Measurements from ENCODE around the gene SPIN1.
"Not testable (repeated sequence)": the region's sequence is repeated elsewhere in the genome, so short reads cannot be mapped to it uniquely, and the experiment has no call there.

The SPIN1 gene

GRCh38 chr9:88388203-88388885, at the start of gene SPIN1:
SPIN1 (plus strand) TSS chr9:88388444; CDS start chr9:88426540, 38,096 bp downstream.
- DNase-seq (ENCODE audit: low read depth in 2 of 3, low spot score in 1 of 3): peak; percentile 66 to 79 (median 72)

- DNase-seq (ENCODE audit: low read depth in 2 of 3, low spot score in 1 of 3): no peak
These were observed 48.9 kb upstream of the SPIN1 start for GRCh38 chr9:88339317-88339716.

GRCh38 chr9:88342246-88342645, 46.0 kb upstream of the SPIN1 start:
- DNase-seq (ENCODE audit: low read depth in 2 of 3, low spot score in 1 of 3): no peak

- no peak for DNase-seq (ENCODE audit: low read depth in 2 of 3, low spot score in 1 of 3)
These were observed 44.2 kb upstream of the SPIN1 start for GRCh38 chr9:88344013-88344412.

- DNase-seq (ENCODE audit: low read depth in 2 of 3, low spot score in 1 of 3): not testable (repeated sequence)
These were observed 37.9 kb upstream of the SPIN1 start for GRCh38 chr9:88350354-88350753.

GRCh38 chr9:88355166-88355565, 33.1 kb upstream of the SPIN1 start:
- DNase-seq (ENCODE audit: low read depth in 2 of 3, low spot score in 1 of 3): peak in 1 of 3 donors; percentile 3

GRCh38 chr9:88357250-88357649, 31.0 kb upstream of the SPIN1 start:
- DNase-seq (ENCODE audit: low read depth in 2 of 3, low spot score in 1 of 3): not testable (repeated sequence)

- DNase-seq (ENCODE audit: low read depth in 2 of 3, low spot score in 1 of 3): no peak
These were observed 29.5 kb upstream of the SPIN1 start for GRCh38 chr9:88358723-88359122.

GRCh38 chr9:88359974-88360373, 28.3 kb upstream of the SPIN1 start:
- no peak for DNase-seq (ENCODE audit: low read depth in 2 of 3, low spot score in 1 of 3)

- DNase-seq (ENCODE audit: low read depth in 2 of 3, low spot score in 1 of 3): no peak
These were observed 25.6 kb upstream of the SPIN1 start for GRCh38 chr9:88362681-88363080.

GRCh38 chr9:88363661-88364060, 24.6 kb upstream of the SPIN1 start:
- no peak for DNase-seq (ENCODE audit: low read depth in 2 of 3, low spot score in 1 of 3)

GRCh38 chr9:88364706-88365105, 23.5 kb upstream of the SPIN1 start:
- no peak for DNase-seq (ENCODE audit: low read depth in 2 of 3, low spot score in 1 of 3)

GRCh38 chr9:88370346-88370745, 17.9 kb upstream of the SPIN1 start:
- DNase-seq (ENCODE audit: low read depth in 2 of 3, low spot score in 1 of 3): no peak

GRCh38 chr9:88372103-88372654, 16.1 kb upstream of the SPIN1 start:
- no peak for DNase-seq (ENCODE audit: low read depth in 2 of 3, low spot score in 1 of 3)

GRCh38 chr9:88373045-88373444, 15.2 kb upstream of the SPIN1 start:
- no peak for DNase-seq (ENCODE audit: low read depth in 2 of 3, low spot score in 1 of 3)

- no peak for DNase-seq (ENCODE audit: low read depth in 2 of 3, low spot score in 1 of 3)
These were observed 9.9 kb upstream of the SPIN1 start for GRCh38 chr9:88378317-88378716.

- no peak for DNase-seq (ENCODE audit: low read depth in 2 of 3, low spot score in 1 of 3)
These were observed 8.9 kb upstream of the SPIN1 start for GRCh38 chr9:88379352-88379751.

- no peak for DNase-seq (ENCODE audit: low read depth in 2 of 3, low spot score in 1 of 3)
These were observed 8.1 kb upstream of the SPIN1 start for GRCh38 chr9:88380118-88380517.

GRCh38 chr9:88381322-88381721, 6.9 kb upstream of the SPIN1 start:
- not testable (repeated sequence) for DNase-seq (ENCODE audit: low read depth in 2 of 3, low spot score in 1 of 3)

GRCh38 chr9:88383176-88383575, 5.1 kb upstream of the SPIN1 start:
- no peak for DNase-seq (ENCODE audit: low read depth in 2 of 3, low spot score in 1 of 3)

- not testable (repeated sequence) for DNase-seq (ENCODE audit: low read depth in 2 of 3, low spot score in 1 of 3)
These were observed 2.1 kb upstream of the SPIN1 start for GRCh38 chr9:88386137-88386536.

- DNase-seq (ENCODE audit: low read depth in 2 of 3, low spot score in 1 of 3): peak in 1 of 3 donors; percentile 8
These were observed 1.1 kb upstream of the SPIN1 start for GRCh38 chr9:88387036-88387551.

Measured in stimulated activated CD4-positive, alpha-beta T cell treated with anti-CD3 and anti-CD28 coated beads, Interleukin-12 subunit alpha, Interleukin-12 subunit beta, amount 100 ng/mL, for 48 hours (primary cell).